Stimulated activated CD8-positive, alpha-beta memory T cell treated with anti-CD3 and anti-CD28 coated beads, Interleukin-2, amount 100 ng/mL, for 48 hours (primary cell): ENCODE measurements around the gene COL8A1.

Experiments
- DNase-seq, 2 donors: peaks; one replicate each; pipeline ENCODE4 v3.0.0-alpha.2; 2020; ENCODE audit warnings: low read depth in 2 of 2

Gene COL8A1

DNA sequence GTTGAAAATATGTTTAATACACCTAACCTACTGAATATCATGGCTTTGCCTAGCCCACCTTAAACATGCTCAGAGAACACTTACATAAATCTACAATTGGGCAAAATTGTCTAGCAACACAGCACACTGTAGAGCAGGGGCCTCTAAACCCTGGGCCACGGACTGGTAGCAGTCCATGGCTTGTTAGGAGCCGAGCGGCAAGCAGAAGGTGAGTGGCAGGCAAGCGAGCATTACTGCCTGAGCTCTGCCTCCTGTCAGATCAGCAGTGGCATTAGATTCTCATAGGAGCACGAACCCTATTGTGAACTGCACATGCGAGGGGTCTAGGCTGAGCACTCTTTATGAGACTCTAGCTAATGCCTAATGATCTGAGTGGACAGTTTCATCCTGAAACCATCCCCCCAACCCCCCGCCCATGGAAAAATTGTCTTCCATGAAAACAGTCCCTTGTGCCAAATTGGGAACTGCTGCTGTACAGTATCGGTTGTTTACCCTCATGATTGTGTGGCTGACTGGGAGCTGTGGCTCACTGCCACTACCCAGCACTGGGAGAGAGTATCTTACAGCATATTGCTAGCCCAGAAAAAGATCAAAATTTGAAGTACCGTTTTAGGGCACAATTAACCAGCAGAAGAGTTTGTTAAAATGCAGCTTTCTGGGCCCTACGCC lies 205.3 kb downstream of the COL8A1 start:
- DNase-seq = no peak

DNA sequence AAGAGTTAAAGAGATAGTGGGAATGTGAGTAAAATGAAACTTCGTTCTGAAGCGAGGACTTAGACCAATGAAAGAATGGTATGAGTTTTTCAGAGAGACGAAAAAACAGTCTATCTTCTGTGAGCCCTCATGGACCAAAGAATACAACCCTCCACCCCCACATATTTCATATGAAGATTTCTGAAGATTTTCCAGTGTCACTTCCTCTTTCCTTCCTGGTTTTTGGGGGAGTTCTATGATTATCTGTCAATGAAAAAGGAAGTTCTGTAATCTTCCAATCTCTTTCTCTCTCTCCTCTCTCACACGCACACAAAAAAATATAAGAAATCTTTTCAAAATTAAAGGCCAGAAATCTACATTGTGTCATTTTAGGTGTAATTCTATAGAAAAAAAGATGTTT lies 206.9 kb downstream of the COL8A1 start:
- DNase-seq = no peak

GRCh38 chr3:99845999-99846398 lies 207.6 kb downstream of the COL8A1 start:
- DNase-seq = no peak

GRCh38 chr3:99846477-99847160 lies 208.2 kb downstream of the COL8A1 start:
- no peak for DNase-seq

DNA sequence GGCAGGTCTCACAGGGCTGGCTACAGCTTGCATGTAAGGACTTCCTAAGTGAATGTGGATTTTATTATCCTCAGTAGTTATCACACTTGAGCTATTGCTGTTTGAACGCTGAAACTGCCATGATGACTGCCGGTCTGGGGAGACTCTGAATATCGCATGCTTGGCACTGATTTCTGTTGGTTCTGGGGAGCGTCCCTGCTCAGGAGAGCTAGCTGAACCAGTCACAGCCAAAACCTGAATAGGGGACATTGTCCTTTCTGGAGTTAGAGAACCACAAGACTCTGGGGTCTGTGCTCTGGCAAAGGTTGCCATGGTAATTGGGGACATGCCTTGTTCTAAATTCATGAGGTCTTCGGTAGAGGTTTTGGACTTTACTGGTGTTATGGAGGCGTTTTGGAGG lies 210.0 kb downstream of the COL8A1 start:
- DNase-seq = no peak
